Stimulated activated naive CD8-positive, alpha-beta T cell treated with anti-CD3 and anti-CD28 coated beads, Interleukin-15, amount 100 ng/mL, for 72 hours (primary cell): ENCODE measurements around the gene RXFP1.

Source experiments
- ATAC-seq: fragments of 150-1000 bp; cut with Tn5 transposase; 2 replicates; pipeline ENCODE4 v1.10.0; 2021; ENCODE audit warnings: mild to moderate bottlenecking, moderate library complexity
- DNase-seq, 2 donors: peaks; one replicate each; pipeline ENCODE4 v3.0.0; 2021 to 2022
- H3K27ac Mint-ChIP-seq, 2 donors: one replicate each; pipeline ENCODE4 v1.8.0; 2022; ENCODE audit warnings: mild to moderate bottlenecking in 2 of 2, mixed read lengths in 2 of 2, moderate library complexity in 2 of 2
- H3K27me3 Mint-ChIP-seq: one replicate; pipeline ENCODE4 v1.8.0; 2022; ENCODE audit warnings: mixed read lengths
- H3K4me1 Mint-ChIP-seq: one replicate; pipeline ENCODE4 v1.8.0; 2022; ENCODE audit warnings: mild to moderate bottlenecking, mixed read lengths
- H3K4me3 Mint-ChIP-seq, 2 donors: one replicate each; pipeline ENCODE4 v1.8.0; 2022; ENCODE audit warnings: mild to moderate bottlenecking in 2 of 2, mixed read lengths in 2 of 2, moderate library complexity in 1 of 2
- H3K9me3 Mint-ChIP-seq, 2 donors: one replicate each; pipeline ENCODE4 v1.8.0; 2022; ENCODE audit warnings: mixed read lengths in 2 of 2

Gene RXFP1

DNA sequence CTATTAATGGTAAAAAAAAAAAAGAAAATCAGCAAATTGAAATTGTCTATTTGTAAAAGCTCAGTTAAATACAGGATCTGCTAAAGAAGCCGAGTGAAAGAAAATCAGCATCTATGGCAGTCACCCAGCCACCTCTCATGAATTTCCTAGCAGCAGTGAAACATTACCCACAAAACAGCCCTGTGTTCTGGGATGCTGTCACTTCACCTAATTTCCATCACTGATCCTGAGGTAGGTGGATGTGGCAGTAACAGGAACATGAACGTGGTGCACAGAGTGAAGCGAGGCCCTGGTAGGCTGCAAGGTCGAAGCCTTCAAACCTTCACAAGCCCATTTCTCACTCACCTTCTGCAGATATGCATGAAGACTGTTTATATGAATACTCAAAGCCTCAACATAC is 65.2 kb downstream of the RXFP1 start:
- H3K9me3 Mint-ChIP-seq, result no peaks in the 10 kb centered on the region
- H3K4me1 Mint-ChIP-seq, result no peaks in the 10 kb centered on the region
- ATAC-seq, result no peak
- H3K4me3 Mint-ChIP-seq, result no peak overlapping the region
- no peak for DNase-seq
- H3K27me3 Mint-ChIP-seq, result no peaks in the 10 kb centered on the region
- H3K27ac Mint-ChIP-seq, result no peak overlapping the region

DNA sequence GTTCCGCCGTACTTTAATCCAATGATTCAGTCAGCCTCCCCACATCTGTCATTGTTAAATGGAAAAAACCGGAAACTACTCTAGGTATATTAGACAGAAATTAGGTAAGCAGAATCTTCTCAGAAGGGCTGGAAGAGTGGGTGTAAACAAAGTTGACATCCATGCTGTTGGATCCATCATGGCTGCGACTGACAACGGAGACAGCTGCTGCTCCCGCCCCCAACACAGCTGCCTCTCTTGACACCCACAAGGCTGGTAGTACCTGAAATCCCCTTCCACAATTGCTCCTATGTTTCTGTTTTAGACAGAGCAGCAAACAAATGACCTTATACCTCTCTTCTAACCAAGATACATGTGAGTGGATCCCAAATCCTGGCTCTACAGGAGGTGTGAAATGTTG is 66.6 kb downstream of the RXFP1 start:
- H3K4me3 Mint-ChIP-seq, result no peak overlapping the region
- ATAC-seq, result no peak
- no peaks in the 10 kb centered on the region for H3K27me3 Mint-ChIP-seq
- H3K4me1 Mint-ChIP-seq, result no peaks in the 10 kb centered on the region
- H3K9me3 Mint-ChIP-seq, result no peaks in the 10 kb centered on the region
- H3K27ac Mint-ChIP-seq, result no peak overlapping the region
- DNase-seq, result no peak

DNA sequence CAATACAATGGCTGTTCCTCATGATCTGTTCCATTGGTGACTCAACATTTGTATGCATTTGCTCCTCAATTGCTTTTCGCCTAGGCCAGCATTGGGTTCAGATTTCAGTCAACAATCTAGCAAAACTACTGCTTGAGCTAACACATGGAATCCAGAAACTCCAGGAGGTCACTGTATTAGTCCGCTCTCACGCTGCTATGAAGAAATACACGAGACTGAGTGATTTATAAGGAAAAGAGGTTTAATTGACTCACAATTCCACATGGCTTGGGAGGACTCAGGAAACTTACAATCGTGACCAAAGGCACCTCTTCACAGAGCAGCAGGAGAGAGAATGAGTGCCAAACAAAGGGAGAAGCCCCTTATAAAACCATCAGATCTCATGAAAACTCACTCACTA is 67.1 kb downstream of the RXFP1 start:
- no peaks in the 10 kb centered on the region for H3K4me1 Mint-ChIP-seq
- DNase-seq (no peak), ATAC-seq (no peak)
- H3K4me3 Mint-ChIP-seq, result no peak overlapping the region
- H3K27me3 Mint-ChIP-seq, result no peaks in the 10 kb centered on the region
- no peaks in the 10 kb centered on the region for H3K9me3 Mint-ChIP-seq
- H3K27ac Mint-ChIP-seq, result no peak overlapping the region

DNA sequence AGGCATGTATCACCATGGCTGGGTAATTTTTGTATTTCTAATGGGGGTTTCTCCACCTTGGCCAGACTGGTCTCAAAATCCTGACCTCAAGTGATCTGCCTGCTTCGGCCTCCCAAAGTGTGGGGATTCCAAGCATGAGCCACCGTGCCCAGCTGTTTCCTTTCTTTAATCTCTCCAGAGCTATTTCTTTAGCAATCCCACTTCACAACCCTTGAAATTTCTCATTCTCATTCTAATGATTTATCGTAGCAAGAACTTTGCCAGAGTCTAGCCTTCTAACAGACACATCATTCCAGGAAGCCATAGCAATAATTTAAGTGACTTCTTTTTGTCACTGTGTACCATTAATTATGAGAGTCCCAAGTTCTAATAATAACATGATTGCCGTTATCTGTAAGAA is 68.6 kb downstream of the RXFP1 start:
- Mint-ChIP-seq H3K9me3 (no peaks in the 10 kb centered on the region), H3K27ac (no peak overlapping the region), H3K27me3 (no peaks in the 10 kb centered on the region), H3K4me1 (no peaks in the 10 kb centered on the region), H3K4me3 (no peak overlapping the region)
- ATAC-seq, result no peak
- DNase-seq, result no peak

DNA sequence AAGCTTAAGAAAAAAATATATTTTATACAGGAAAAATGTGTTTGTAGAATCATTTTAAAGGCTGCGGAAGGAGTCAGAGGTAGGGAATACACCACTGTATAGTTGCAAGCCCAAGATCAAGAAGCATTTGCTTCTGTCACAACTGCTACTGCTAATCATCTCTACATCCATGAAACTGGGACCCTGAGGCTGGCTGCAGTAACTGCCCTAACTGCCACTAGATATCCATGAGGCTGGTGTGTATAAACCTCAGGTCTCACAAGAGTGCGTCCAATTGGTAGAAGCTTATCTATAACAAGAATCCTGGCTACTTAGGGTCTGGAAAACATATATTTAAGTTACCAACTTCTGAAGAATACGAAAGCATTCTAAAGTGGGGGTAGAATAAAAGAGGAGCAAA is 69.1 kb downstream of the RXFP1 start:
- Mint-ChIP-seq H3K27ac (no peak overlapping the region), H3K4me3 (no peak overlapping the region)

DNA sequence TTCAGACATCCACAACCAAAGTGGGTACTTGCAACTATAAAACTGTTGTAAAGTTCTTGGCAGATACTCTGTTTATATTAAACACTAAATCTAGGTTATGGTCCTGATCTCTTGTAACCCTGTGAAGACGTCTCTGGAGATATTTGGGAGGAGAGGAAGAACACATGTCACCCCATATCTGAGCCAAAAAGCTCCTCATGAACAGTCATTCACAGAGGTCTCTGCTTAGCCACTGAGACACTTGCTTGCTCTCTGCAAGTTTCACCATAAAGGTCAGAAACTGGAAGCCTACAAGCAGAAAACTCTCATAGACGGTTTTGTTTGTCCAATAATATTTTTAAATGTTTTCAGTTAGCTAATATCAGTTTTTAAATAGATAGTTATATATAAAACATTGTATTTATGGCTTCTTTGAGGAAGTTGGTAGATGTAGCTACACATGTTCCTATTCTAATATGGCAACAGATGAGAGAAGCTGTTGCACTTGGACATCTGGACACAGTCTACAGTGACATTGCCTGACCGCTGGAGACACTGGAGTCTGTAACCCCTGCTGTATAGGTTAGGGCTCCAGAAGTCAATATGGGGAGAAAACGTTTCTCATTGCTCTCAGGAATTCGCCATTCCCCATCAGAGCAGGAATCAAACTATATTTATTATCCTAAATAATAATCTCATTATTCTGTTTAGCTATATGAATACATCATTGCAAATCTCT is 76.4 kb downstream of the RXFP1 start:
- Mint-ChIP-seq H3K4me3 (no peak overlapping the region), H3K4me1 (no peaks in the 10 kb centered on the region), H3K27ac (no peak overlapping the region), H3K27me3 (peaks cover 8% of the 10 kb centered on the region), H3K9me3 (no peaks in the 10 kb centered on the region)
- DNase-seq (no peak), ATAC-seq (no peak)

More for the DNA sequence above, 69.1 kb downstream of the RXFP1 start:
- DNase-seq (no peak), ATAC-seq (no peak)
- H3K9me3 Mint-ChIP-seq, result no peaks in the 10 kb centered on the region
- no peaks in the 10 kb centered on the region for H3K4me1 Mint-ChIP-seq
- no peaks in the 10 kb centered on the region for H3K27me3 Mint-ChIP-seq

DNA sequence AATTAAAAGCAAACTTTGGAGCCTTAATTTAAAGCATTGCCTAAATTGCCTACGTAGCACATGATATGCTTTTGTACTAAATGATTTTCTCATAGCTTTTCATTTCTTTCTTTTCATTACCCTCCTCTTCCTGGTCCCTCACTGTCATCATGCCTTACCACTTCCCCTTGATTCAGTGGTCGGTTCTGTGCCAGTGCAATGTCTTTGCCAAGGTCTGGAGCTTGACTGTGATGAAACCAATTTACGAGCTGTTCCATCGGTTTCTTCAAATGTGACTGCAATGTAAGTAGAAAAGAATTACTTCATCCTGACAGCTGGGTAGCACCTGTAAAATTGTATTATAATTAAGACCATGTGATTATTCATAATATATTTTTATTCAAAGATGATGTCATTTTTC is 77.5 kb downstream of the RXFP1 start:
- Mint-ChIP-seq H3K9me3 (no peaks in the 10 kb centered on the region), H3K4me3 (no peak overlapping the region), H3K4me1 (no peaks in the 10 kb centered on the region), H3K27me3 (peaks cover 8% of the 10 kb centered on the region), H3K27ac (no peak overlapping the region)
- DNase-seq (no peak), ATAC-seq (no peak)

DNA sequence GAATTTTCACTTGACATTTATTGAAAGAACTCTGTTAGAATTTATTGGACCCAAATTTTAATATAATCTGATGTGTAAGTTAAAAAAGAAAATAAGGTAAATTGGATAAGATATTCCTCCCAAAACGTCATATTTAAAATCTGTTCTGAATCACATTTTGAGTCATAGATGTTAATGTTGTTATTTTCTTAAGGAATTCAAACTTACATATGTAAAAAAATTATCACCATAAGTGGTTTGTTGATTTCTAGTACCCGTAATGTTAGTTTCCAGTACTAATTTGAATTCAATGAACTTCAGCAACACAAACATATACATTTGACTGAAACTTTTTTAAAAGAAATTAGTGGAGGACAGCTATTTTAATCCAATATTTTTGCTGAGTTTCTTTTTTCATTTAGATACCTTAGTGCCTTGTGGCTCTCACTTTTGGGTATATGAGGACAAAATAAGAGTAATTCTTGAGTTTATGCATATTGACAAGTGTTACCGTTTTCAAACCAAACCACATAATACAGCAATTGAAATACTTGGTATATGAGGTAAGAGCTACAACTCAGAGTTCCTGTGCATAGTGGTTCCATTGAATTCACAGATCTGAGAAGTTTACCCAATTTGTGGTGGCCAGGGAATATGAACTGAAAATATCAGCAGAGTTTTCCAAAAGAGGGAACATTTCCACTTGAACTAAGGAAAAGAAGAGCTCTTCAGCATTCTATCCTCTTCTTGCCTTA is 78.2 kb downstream of the RXFP1 start:
- DNase-seq, result no peak
- H3K4me1 Mint-ChIP-seq, result no peaks in the 10 kb centered on the region
- ATAC-seq, result no peak
- H3K9me3 Mint-ChIP-seq, result no peaks in the 10 kb centered on the region
- H3K4me3 Mint-ChIP-seq, result no peak overlapping the region
- no peak overlapping the region for H3K27ac Mint-ChIP-seq
- H3K27me3 Mint-ChIP-seq, result peaks cover 8% of the 10 kb centered on the region

DNA sequence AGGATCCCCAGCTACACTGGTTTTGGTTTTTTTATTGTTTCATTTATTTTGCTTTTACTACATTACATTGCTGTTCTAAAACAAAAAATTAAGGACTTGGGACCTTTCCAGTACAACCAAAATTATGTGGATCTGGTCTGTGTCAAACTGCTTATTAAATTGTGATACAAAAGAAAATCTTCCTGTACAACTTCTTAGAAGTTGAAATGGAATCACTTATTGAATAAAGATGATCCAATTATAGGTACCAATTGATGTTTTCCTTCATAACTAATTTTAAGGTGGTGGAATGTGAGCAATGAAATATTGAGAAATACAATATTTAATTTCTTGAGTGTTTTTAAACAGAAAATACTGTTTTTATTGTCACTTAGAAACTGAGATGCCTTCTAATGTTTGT is 82.7 kb downstream of the RXFP1 start:
- no peak overlapping the region for H3K27ac Mint-ChIP-seq
- DNase-seq (no peak), ATAC-seq (no peak)
- H3K27me3 Mint-ChIP-seq, result peaks cover 2% of the 10 kb centered on the region
- H3K4me1 Mint-ChIP-seq, result no peaks in the 10 kb centered on the region
- H3K4me3 Mint-ChIP-seq, result no peak overlapping the region
- H3K9me3 Mint-ChIP-seq, result no peaks in the 10 kb centered on the region

DNA sequence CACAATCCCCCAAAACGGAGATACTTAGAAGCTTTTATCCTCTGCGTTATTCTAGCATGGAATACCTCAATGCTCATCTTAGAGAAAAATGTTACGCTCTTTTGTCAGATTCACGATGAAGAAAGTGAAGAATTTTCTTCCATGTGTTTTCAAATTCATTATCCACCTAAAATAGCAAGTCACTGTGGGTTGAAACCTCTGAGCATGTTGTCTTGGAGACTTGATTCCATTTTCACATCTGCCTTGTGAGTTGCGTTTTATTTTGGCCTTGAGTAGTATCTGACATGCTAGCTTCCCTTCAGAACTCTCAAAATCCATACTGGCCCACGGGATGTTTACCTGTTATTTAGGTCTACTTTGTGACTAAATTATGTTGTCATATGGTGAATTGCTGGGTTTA is 83.7 kb downstream of the RXFP1 start:
- no peak for DNase-seq
- ATAC-seq, result no peak
- Mint-ChIP-seq H3K4me3 (no peak overlapping the region), H3K4me1 (no peaks in the 10 kb centered on the region), H3K27me3 (peaks cover 8% of the 10 kb centered on the region), H3K27ac (no peak overlapping the region), H3K9me3 (no peaks in the 10 kb centered on the region)

DNA sequence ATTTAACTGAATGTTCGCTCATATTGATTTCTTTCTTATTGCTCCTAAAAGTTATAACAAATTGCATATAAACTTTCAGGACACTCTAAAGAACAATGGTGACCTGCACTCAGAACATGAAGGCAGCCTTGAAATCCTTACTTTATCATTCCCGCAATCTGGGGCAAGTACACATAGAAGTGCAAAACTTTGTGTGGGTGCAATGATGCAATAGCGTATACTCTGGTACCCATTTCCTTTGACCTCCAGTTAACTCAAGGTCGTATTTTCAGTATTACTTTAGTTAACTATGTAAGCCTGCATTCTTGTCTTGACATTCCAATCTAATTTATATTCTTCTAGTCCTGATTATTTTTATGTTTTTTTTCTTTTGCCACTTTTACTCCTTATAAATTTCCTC is 85.3 kb downstream of the RXFP1 start:
- Mint-ChIP-seq H3K9me3 (no peaks in the 10 kb centered on the region), H3K4me1 (no peaks in the 10 kb centered on the region)
- ATAC-seq, result no peak

DNA sequence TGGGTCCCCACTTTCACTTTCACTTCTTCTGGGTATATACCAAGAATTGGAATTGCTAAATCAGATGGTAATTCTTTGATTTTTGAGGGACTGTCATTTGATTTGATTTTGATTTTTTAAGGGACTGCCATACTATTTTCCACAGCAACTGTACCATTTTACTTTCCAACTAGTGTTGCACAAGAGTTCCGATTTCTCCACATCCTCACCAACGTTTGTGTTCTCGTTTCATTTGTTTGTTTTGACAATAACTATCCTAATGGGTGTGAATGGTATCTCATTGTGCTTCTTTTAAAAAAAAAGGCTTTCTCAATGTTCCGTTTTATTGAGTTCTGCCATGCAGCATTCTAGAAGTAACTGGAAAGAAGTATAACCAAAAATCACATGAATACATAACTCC is 87.4 kb downstream of the RXFP1 start:
- no peak for ATAC-seq
- no peak for DNase-seq
- Mint-ChIP-seq H3K27ac (no peak overlapping the region), H3K27me3 (peaks cover 15% of the 10 kb centered on the region), H3K4me3 (no peak overlapping the region), H3K9me3 (no peaks in the 10 kb centered on the region), H3K4me1 (no peaks in the 10 kb centered on the region)

More for the DNA sequence above, 85.3 kb downstream of the RXFP1 start:
- DNase-seq, result no peak
- no peak overlapping the region for H3K27ac Mint-ChIP-seq
- H3K27me3 Mint-ChIP-seq, result peaks cover 8% of the 10 kb centered on the region
- H3K4me3 Mint-ChIP-seq, result no peak overlapping the region

DNA sequence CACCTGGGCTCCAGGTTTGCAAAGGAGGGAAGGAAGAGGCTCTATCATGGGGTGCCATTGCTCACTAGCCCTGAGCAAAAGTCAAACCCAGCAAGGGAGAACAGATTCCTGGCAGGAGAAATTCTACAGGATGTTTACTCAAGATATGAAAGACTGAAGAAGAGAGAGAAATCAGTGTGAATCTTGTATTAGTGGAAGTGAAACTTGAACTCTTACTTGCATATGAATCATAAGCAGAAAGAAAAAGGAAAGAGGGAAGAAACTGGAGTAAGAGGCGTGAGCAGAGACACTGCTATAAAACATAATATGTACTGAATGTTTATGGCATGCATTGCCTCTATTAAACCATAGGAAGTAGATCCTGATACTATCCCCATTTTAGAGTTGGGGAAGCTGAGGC is 89.1 kb downstream of the RXFP1 start:
- peaks cover 27% of the 10 kb centered on the region for H3K27me3 Mint-ChIP-seq
- H3K27ac Mint-ChIP-seq, result no peak overlapping the region
- ATAC-seq (no peak), DNase-seq (no peak)
- no peak overlapping the region for H3K4me3 Mint-ChIP-seq
- H3K4me1 Mint-ChIP-seq, result no peaks in the 10 kb centered on the region
- no peaks in the 10 kb centered on the region for H3K9me3 Mint-ChIP-seq

DNA sequence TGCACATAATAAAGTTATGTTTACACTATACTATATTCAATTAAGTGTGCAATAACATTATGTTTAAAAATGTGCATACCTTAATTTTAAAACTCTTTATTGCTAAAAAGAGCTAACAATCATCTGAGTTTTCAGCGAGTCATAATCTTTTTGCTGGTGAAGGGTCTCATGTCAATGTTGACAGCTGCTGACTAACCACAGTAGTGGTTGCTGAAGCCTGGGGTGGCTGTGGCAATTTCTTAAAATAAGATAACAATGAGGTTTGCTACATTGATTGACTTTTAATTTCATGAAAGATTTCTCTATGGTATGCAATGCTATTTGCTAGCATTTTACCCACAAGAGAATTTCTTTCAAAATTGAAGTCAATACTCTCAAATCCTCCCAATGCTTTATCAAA is 91.4 kb downstream of the RXFP1 start:
- DNase-seq (no peak), ATAC-seq (no peak)
- no peaks in the 10 kb centered on the region for H3K4me1 Mint-ChIP-seq
- peaks cover 29% of the 10 kb centered on the region for H3K27me3 Mint-ChIP-seq
- H3K9me3 Mint-ChIP-seq, result no peaks in the 10 kb centered on the region
- no peak overlapping the region for H3K4me3 Mint-ChIP-seq
- H3K27ac Mint-ChIP-seq, result no peak overlapping the region

DNA sequence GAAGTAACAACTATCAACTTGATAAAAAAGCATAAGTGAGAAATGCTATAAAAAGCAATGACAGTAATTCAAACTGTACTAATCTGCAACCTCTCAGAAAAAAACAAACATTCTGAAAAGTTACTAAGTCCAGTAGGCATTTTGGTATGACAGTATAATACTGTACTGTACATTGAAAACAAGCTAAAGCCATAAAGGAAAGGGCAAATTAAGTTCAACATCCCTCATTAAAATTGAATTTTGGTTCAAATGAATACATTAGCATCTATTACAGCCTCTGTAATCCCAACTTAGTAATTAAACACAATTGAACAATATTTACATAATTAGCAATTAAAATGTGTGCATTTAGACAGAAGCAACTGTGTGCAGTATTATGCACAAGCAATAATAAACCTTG is 96.3 kb downstream of the RXFP1 start:
- no peaks in the 10 kb centered on the region for H3K4me1 Mint-ChIP-seq
- H3K27ac Mint-ChIP-seq, result no peak overlapping the region
- ATAC-seq (no peak), DNase-seq (no peak)
- H3K27me3 Mint-ChIP-seq, result peaks cover 21% of the 10 kb centered on the region
- no peak overlapping the region for H3K4me3 Mint-ChIP-seq
- no peaks in the 10 kb centered on the region for H3K9me3 Mint-ChIP-seq

DNA sequence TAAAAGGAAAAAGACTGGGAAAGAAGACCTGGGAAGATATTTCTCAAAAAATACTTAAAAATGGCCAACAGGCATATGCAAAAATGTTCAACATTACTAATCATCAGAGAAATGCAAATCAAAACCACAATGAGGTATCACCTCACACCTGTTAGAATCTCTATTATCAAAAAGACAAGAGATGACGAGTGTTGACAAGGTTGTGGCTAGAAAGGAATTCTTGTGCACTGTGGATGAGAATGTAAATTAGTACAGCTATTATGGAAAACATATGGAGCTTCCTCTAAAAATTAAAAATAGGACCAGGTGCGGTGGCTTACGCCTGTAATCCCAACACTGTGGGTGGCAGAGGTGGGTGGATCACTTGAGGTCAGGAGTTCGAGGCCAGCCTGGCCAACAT is 100.0 kb downstream of the RXFP1 start:
- ATAC-seq (no peak), DNase-seq (no peak)
- Mint-ChIP-seq H3K4me3 (no peak overlapping the region), H3K27ac (no peak overlapping the region), H3K9me3 (no peaks in the 10 kb centered on the region), H3K27me3 (no peaks in the 10 kb centered on the region), H3K4me1 (no peaks in the 10 kb centered on the region)

DNA sequence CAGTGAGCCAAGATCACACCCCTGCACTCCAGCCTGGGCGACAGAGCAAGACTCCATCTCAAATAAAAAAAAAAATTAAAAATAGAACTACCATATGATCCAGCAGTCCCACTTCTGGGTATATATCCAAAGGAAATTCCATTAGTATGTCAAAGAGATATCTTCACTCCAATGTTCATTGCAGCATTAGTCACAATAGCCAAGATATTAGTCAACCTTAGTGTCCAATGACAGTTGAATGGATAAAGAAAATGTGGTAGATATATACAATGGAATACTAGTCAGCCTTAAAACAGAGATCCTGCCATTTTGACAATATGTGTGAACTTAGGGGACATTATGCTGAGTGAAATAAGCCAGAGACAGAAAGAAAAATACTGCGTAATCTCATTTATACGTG is 100.6 kb downstream of the RXFP1 start:
- ATAC-seq (no peak), DNase-seq (no peak)
- Mint-ChIP-seq H3K9me3 (no peaks in the 10 kb centered on the region), H3K27ac (no peak overlapping the region), H3K27me3 (no peaks in the 10 kb centered on the region), H3K4me1 (no peaks in the 10 kb centered on the region), H3K4me3 (no peak overlapping the region)
